HEK293 (cell line): ENCODE data around the gene DNAH5.
"Not testable (repeated sequence)": the region's sequence is repeated elsewhere in the genome, so short reads cannot be mapped to it uniquely, and the experiment has no call there.

ENCODE experiments used
- CTCF ChIA-PET: fragments of 350-600 bp; formaldehyde crosslinking; extraction: SDS; loops from one replicate; lab custom pipeline; 2021; ENCODE audit warnings: antibody characterized with exemption; lab: Yijun Ruan, JAX
- POLR2A ChIA-PET: fragments of 300-600 bp; formaldehyde crosslinking; extraction: SDS; loops from one replicate; lab custom pipeline; 2020; ENCODE audit warnings: antibody characterized with exemption, inconsistent platforms; lab: Yijun Ruan, JAX
- H3K27ac ChIP-seq: fragments of 200-500 bp; sonication (Bioruptor generic); 2 replicates; pipeline ENCODE4 v1.5.1; 2014; ENCODE audit warnings: low read depth, low read length, control low read depth, inconsistent platforms; ENCODE audit errors: extremely low read depth
- H3K36me3 ChIP-seq, 2 experiments: fragments of 200-500 bp in 1 of 2; sonication (Bioruptor generic) in 1 of 2; 1 replicate in 1 of 2; 2 replicates in 1 of 2; pipeline ENCODE4 v1.5.1; 2014 to 2017; ENCODE audit warnings: inconsistent platforms in 2 of 2, low read length in 2 of 2; ENCODE audit not compliant: control insufficient read depth in 2 of 2, insufficient read depth in 1 of 2
- H3K4me1 ChIP-seq: fragments of 200-500 bp; sonication (Bioruptor generic); 2 replicates; pipeline ENCODE4 v1.5.1; 2014; ENCODE audit warnings: mild to moderate bottlenecking, low read length, inconsistent platforms; ENCODE audit not compliant: control insufficient read depth, insufficient read depth
- H3K4me3 ChIP-seq: 2 replicates; pipeline ENCODE4 v1.5.1; 2011; ENCODE audit warnings: low read depth, mild to moderate bottlenecking, control low read depth, low read length, moderate library complexity
- H3K9me3 ChIP-seq: fragments of 200-500 bp; sonication (Bioruptor generic); 2 replicates; pipeline ENCODE4 v1.5.1; 2014; ENCODE audit warnings: low read depth, low read length, inconsistent platforms; ENCODE audit not compliant: control insufficient read depth, insufficient read depth
- ZBTB8A ChIP-seq: fragments of 450-650 bp; formaldehyde crosslinking; IDR thresholded peaks from 2 replicates; pipeline ENCODE4 v1.5.1; 2016; ENCODE audit warnings: missing biosample characterization, missing genetic modification characterization
- ZFP3 ChIP-seq: fragments of 450-650 bp; formaldehyde crosslinking; IDR thresholded peaks from 2 replicates; pipeline ENCODE4 v1.5.1; 2016; ENCODE audit warnings: low read depth, missing biosample characterization, missing genetic modification characterization
- ZFP37 ChIP-seq: fragments of 450-650 bp; formaldehyde crosslinking; IDR thresholded peaks from 2 replicates; pipeline ENCODE4 v1.5.1; 2016; ENCODE audit warnings: missing biosample characterization, missing genetic modification characterization
- ZNF140 ChIP-seq: fragments of 450-650 bp; formaldehyde crosslinking; IDR thresholded peaks from 2 replicates; pipeline ENCODE4 v1.5.1; 2016; ENCODE audit warnings: missing biosample characterization, missing genetic modification characterization
- ZNF202 ChIP-seq: fragments of 450-650 bp; formaldehyde crosslinking; IDR thresholded peaks from 2 replicates; pipeline ENCODE4 v1.5.1; 2016; ENCODE audit warnings: missing biosample characterization, missing genetic modification characterization, borderline replicate concordance
- ZNF266 ChIP-seq: fragments of 450-650 bp; formaldehyde crosslinking; IDR thresholded peaks from 2 replicates; pipeline ENCODE4 v1.5.1; 2016; ENCODE audit warnings: missing biosample characterization, missing genetic modification characterization, low read depth
- ZNF394 ChIP-seq: fragments of 450-650 bp; formaldehyde crosslinking; IDR thresholded peaks from 2 replicates; pipeline ENCODE4 v1.5.1; 2016; ENCODE audit warnings: missing biosample characterization, missing genetic modification characterization, mild to moderate bottlenecking, moderate library complexity, borderline replicate concordance
- ZNF404 ChIP-seq: fragments of 450-650 bp; formaldehyde crosslinking; IDR thresholded peaks from 2 replicates; pipeline ENCODE4 v1.5.1; 2017; ENCODE audit warnings: missing biosample characterization, missing genetic modification characterization
- ZNF426 ChIP-seq: fragments of 450-650 bp; formaldehyde crosslinking; IDR thresholded peaks from 2 replicates; pipeline ENCODE4 v1.5.1; 2017; ENCODE audit warnings: missing biosample characterization, missing genetic modification characterization, mild to moderate bottlenecking, inconsistent platforms, moderate library complexity
- ZNF433 ChIP-seq: fragments of 450-650 bp; formaldehyde crosslinking; IDR thresholded peaks from 2 replicates; pipeline ENCODE4 v1.5.1; 2016; ENCODE audit warnings: missing biosample characterization, missing genetic modification characterization, low read depth
- ZNF501 ChIP-seq: fragments of 450-650 bp; formaldehyde crosslinking; IDR thresholded peaks from 2 replicates; pipeline ENCODE4 v1.5.1; 2016; ENCODE audit warnings: missing biosample characterization, missing genetic modification characterization
- ZNF510 ChIP-seq: fragments of 450-650 bp; formaldehyde crosslinking; IDR thresholded peaks from 2 replicates; pipeline ENCODE4 v1.5.1; 2018; ENCODE audit warnings: mild to moderate bottlenecking, missing genetic modification characterization, missing biosample characterization; ENCODE audit not compliant: insufficient replicate concordance
- ZNF518A ChIP-seq: fragments of 450-650 bp; formaldehyde crosslinking; conservative IDR thresholded peaks from 2 replicates; pipeline ENCODE4 v1.5.1; 2016; ENCODE audit warnings: low read depth, missing biosample characterization, missing genetic modification characterization
- ZNF529 ChIP-seq: fragments of 450-650 bp; formaldehyde crosslinking; IDR thresholded peaks from 2 replicates; pipeline ENCODE4 v1.5.1; 2017; ENCODE audit warnings: missing genetic modification characterization, missing biosample characterization; ENCODE audit not compliant: insufficient replicate concordance
- ZNF555 ChIP-seq: fragments of 450-650 bp; formaldehyde crosslinking; conservative IDR thresholded peaks from 2 replicates; pipeline ENCODE4 v1.5.1; 2017; ENCODE audit warnings: missing biosample characterization, mild to moderate bottlenecking, missing genetic modification characterization, inconsistent platforms
- ZNF558 ChIP-seq: fragments of 450-650 bp; formaldehyde crosslinking; IDR thresholded peaks from 2 replicates; pipeline ENCODE4 v1.5.1; 2016; ENCODE audit warnings: missing biosample characterization, missing genetic modification characterization
- ZNF560 ChIP-seq: fragments of 450-650 bp; formaldehyde crosslinking; IDR thresholded peaks from 2 replicates; pipeline ENCODE4 v1.5.1; 2017; ENCODE audit warnings: missing biosample characterization, missing genetic modification characterization, borderline replicate concordance
- ZNF623 ChIP-seq: fragments of 450-650 bp; formaldehyde crosslinking; IDR thresholded peaks from 2 replicates; pipeline ENCODE4 v1.5.1; 2016; ENCODE audit warnings: missing biosample characterization, missing genetic modification characterization
- ZNF629 ChIP-seq: fragments of 450-650 bp; formaldehyde crosslinking; IDR thresholded peaks from 2 replicates; pipeline ENCODE4 v1.5.1; 2017; ENCODE audit warnings: missing biosample characterization, missing genetic modification characterization
- ZNF654 ChIP-seq: fragments of 450-650 bp; formaldehyde crosslinking; IDR thresholded peaks from 2 replicates; pipeline ENCODE4 v1.5.1; 2016; ENCODE audit warnings: low read depth, missing biosample characterization, missing genetic modification characterization
- TF ChIP-seq, protein P1 (sequence below): fragments of 450-650 bp; formaldehyde crosslinking; IDR thresholded peaks from 2 replicates; pipeline ENCODE4 v1.5.1; 2016; ENCODE audit warnings: missing biosample characterization, missing genetic modification characterization
- TF ChIP-seq, protein P2 (sequence below): fragments of 450-650 bp; formaldehyde crosslinking; conservative IDR thresholded peaks from 2 replicates; pipeline ENCODE4 v1.5.1; 2016; ENCODE audit warnings: low read depth, missing biosample characterization, missing genetic modification characterization

Gene DNAH5

GRCh38 chr5:13798569-13798968 lies 145.9 kb downstream of the DNAH5 start:
- H3K9me3 ChIP-seq, POLR2A ChIA-PET: not testable (repeated sequence)
- TF ChIP-seq ZNF629, result peak; percentile 52
- TF ChIP-seq ZNF394 (tag by site-specific recombination), result peak; percentile 92; the same call in 1 of the 2 replicates
- TF ChIP-seq ZNF140 (tag by site-specific recombination), result peak; percentile 81; the same call in 1 of the 2 replicates
- peak; percentile 83 for TF ChIP-seq ZNF555 (tag by site-specific recombination)
- TF ChIP-seq, protein P1, sequence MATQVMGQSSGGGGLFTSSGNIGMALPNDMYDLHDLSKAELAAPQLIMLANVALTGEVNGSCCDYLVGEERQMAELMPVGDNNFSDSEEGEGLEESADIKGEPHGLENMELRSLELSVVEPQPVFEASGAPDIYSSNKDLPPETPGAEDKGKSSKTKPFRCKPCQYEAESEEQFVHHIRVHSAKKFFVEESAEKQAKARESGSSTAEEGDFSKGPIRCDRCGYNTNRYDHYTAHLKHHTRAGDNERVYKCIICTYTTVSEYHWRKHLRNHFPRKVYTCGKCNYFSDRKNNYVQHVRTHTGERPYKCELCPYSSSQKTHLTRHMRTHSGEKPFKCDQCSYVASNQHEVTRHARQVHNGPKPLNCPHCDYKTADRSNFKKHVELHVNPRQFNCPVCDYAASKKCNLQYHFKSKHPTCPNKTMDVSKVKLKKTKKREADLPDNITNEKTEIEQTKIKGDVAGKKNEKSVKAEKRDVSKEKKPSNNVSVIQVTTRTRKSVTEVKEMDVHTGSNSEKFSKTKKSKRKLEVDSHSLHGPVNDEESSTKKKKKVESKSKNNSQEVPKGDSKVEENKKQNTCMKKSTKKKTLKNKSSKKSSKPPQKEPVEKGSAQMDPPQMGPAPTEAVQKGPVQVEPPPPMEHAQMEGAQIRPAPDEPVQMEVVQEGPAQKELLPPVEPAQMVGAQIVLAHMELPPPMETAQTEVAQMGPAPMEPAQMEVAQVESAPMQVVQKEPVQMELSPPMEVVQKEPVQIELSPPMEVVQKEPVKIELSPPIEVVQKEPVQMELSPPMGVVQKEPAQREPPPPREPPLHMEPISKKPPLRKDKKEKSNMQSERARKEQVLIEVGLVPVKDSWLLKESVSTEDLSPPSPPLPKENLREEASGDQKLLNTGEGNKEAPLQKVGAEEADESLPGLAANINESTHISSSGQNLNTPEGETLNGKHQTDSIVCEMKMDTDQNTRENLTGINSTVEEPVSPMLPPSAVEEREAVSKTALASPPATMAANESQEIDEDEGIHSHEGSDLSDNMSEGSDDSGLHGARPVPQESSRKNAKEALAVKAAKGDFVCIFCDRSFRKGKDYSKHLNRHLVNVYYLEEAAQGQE (tag by site-specific recombination), result peak; percentile 62; the same call in 1 of the 2 replicates
- TF ChIP-seq ZNF654 (tag by site-specific recombination), result peak; percentile 43
- peak; percentile 62; the same call in 1 of the 2 replicates for TF ChIP-seq ZNF266 (tag by site-specific recombination)
- TF ChIP-seq ZNF404 (tag by site-specific recombination), result 0 out of 2 replicates have a peak, but pooled peaks have one; percentile 62
- peak; percentile 73 for TF ChIP-seq ZBTB8A (tag by site-specific recombination)
- peak; percentile 77 for TF ChIP-seq ZFP37
- TF ChIP-seq ZNF426 (tag by site-specific recombination), result peak; percentile 84
- TF ChIP-seq ZNF558 (tag by site-specific recombination), result peak; percentile 73; the same call in 1 of the 2 replicates
- TF ChIP-seq ZNF510 (tag by site-specific recombination), result peak; percentile 62
- 0 out of 2 replicates have a peak, but pooled peaks have one; percentile 37 for TF ChIP-seq ZFP3 (tag by site-specific recombination)
- TF ChIP-seq ZNF501, result 0 out of 2 replicates have a peak, but pooled peaks have one; percentile 26
- peak; percentile 73 for TF ChIP-seq ZNF623
- TF ChIP-seq ZNF560 (tag by site-specific recombination), result 0 out of 2 replicates have a peak, but pooled peaks have one; percentile 49
- peak; percentile 81 for TF ChIP-seq ZNF202 (tag by site-specific recombination)
- peak; percentile 85 for TF ChIP-seq ZNF518A (tag by site-specific recombination)
- peak; percentile 62 for TF ChIP-seq ZNF529
- peak; percentile 46; the same call in 1 of the 2 replicates for TF ChIP-seq ZNF433 (tag by site-specific recombination)
- TF ChIP-seq, protein P2, sequence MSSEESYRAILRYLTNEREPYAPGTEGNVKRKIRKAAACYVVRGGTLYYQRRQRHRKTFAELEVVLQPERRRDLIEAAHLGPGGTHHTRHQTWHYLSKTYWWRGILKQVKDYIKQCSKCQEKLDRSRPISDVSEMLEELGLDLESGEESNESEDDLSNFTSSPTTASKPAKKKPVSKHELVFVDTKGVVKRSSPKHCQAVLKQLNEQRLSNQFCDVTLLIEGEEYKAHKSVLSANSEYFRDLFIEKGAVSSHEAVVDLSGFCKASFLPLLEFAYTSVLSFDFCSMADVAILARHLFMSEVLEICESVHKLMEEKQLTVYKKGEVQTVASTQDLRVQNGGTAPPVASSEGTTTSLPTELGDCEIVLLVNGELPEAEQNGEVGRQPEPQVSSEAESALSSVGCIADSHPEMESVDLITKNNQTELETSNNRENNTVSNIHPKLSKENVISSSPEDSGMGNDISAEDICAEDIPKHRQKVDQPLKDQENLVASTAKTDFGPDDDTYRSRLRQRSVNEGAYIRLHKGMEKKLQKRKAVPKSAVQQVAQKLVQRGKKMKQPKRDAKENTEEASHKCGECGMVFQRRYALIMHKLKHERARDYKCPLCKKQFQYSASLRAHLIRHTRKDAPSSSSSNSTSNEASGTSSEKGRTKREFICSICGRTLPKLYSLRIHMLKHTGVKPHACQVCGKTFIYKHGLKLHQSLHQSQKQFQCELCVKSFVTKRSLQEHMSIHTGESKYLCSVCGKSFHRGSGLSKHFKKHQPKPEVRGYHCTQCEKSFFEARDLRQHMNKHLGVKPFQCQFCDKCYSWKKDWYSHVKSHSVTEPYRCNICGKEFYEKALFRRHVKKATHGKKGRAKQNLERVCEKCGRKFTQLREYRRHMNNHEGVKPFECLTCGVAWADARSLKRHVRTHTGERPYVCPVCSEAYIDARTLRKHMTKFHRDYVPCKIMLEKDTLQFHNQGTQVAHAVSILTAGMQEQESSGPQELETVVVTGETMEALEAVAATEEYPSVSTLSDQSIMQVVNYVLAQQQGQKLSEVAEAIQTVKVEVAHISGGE (tag by site-specific recombination), result peak; percentile 78
- TF ChIP-seq, all 188 proteins: peak for 22; not testable (repeated sequence) for 166
- CTCF ChIA-PET, H3K27ac ChIP-seq, H3K36me3 ChIP-seq, H3K4me1 ChIP-seq, H3K4me3 ChIP-seq: not testable (repeated sequence)
